Urinary bladder (tissue), 4 donors: ENCODE data around the gene INPP5A. TPM values are rescaled to one million over a fixed set of nuclear protein-coding genes. Genes with fewer than 3 reads are reported as not detected.
"Not testable (repeated sequence)": the region's sequence is repeated elsewhere in the genome, so short reads cannot be mapped to it uniquely, and the experiment has no call there.

Source experiments
- DNase-seq: peaks from one replicate; pipeline ENCODE4 v3.0.0-alpha.2; 2015; ENCODE audit errors: extremely low spot score
- H3K27ac ChIP-seq: one replicate; pipeline ENCODE4 v1.5.1; 2013; ENCODE audit warnings: low read depth, mild to moderate bottlenecking, moderate library complexity
- H3K36me3 ChIP-seq: one replicate; pipeline ENCODE4 v1.6.1; 2013; ENCODE audit warnings: mild to moderate bottlenecking, moderate library complexity; ENCODE audit not compliant: insufficient read depth
- H3K4me1 ChIP-seq: one replicate; pipeline ENCODE4 v1.6.1; 2013; ENCODE audit warnings: mild to moderate bottlenecking, moderate library complexity; ENCODE audit not compliant: insufficient read depth
- H3K4me3 ChIP-seq: one replicate; pipeline ENCODE4 v1.5.1; 2013; ENCODE audit warnings: low read depth, low read length
- WGBS: extraction: QIAGEN DNeasy Blood & Tissue Kit; methylation state at CpG from one replicate; pipeline ENCODE4 v1.1.7; 2013; 5-methylcytosine and 5-hydroxymethylcytosine counted together
- polyA plus RNA-seq: library from polyadenylated mRNA; stranded (reverse); fragments of 200-250 nt; gene quantifications from one replicate; pipeline ENCODE4 v1.2.3, GENCODE V29; 2013
- total RNA-seq: library from RNA; depleted of rRNA; stranded (reverse); fragments of >200 nt; gene quantifications from one replicate; pipeline ENCODE4 v1.2.3, GENCODE V29; 2014
- donor health status: healthy with polysubstance abuse.
- donor health status: healthy.

The INPP5A gene
- total and polyA plus RNA-seq, 2 donors = 61.0 to 66.2 TPM

DNA sequence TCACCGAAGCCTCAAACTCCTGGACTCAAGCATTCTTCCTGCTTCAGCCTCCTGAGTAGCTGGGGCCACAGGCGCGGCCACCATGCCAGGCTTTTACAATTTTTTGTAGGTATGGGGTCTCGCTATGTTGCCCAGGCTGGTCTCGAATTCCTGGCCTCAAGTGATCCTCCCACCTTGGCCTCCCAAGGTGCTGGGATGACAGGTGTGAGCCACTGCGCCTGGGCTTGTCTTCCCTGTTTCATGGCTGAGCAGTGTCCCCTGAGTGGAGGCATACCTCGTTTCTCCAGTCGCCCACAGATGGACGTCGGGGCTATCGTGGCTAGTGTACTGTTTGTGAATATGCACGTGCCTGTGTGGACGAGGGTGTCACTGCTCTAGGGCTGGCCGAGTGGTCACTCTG, 11.3 kb downstream of the INPP5A start:
- no peaks in the 10 kb centered on the region for H3K4me1 ChIP-seq
- 91% methylated on average over 14 of the region's 14 CpGs for WGBS
- no peak overlapping the region for H3K4me3 ChIP-seq
- H3K36me3 ChIP-seq = no peaks in the 10 kb centered on the region
- H3K27ac ChIP-seq = no peak overlapping the region
- DNase-seq = no peak

DNA sequence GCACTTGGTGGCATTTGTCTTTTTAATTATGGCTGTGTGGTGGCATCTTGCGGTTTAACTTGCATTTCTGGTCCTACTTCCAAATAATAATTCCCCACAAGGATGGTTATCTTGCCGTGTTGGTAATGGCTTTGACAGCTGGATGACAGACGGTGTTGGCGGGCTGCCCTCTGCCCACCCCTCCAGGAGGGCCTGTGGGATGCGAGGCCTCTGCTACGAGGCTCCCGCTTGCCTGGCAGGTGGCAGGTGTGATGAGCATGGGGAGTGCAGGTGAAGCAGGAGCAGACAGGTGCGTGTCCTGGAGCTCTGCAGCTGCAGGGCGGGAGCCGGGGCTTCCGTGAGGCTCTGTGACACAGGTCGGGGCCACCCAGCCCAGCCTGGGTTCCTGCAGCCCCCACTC, 11.8 kb downstream of the INPP5A start:
- H3K36me3 ChIP-seq = no peaks in the 10 kb centered on the region
- H3K4me3 ChIP-seq = no peak overlapping the region
- DNase-seq = no peak
- H3K4me1 ChIP-seq = no peaks in the 10 kb centered on the region
- no peak overlapping the region for H3K27ac ChIP-seq
- WGBS = 69% methylated on average over 12 of the region's 12 CpGs

- H3K4me1 ChIP-seq = peaks cover 5% of the 10 kb centered on the region
- H3K27ac ChIP-seq = no peak overlapping the region
- no peak overlapping the region for H3K4me3 ChIP-seq
- no peak for DNase-seq
- WGBS = 88% methylated on average over 20 of the region's 20 CpGs
- no peaks in the 10 kb centered on the region for H3K36me3 ChIP-seq
Observed at GRCh38 chr10:132550366-132551092, 12.9 kb downstream of the INPP5A start.

DNA sequence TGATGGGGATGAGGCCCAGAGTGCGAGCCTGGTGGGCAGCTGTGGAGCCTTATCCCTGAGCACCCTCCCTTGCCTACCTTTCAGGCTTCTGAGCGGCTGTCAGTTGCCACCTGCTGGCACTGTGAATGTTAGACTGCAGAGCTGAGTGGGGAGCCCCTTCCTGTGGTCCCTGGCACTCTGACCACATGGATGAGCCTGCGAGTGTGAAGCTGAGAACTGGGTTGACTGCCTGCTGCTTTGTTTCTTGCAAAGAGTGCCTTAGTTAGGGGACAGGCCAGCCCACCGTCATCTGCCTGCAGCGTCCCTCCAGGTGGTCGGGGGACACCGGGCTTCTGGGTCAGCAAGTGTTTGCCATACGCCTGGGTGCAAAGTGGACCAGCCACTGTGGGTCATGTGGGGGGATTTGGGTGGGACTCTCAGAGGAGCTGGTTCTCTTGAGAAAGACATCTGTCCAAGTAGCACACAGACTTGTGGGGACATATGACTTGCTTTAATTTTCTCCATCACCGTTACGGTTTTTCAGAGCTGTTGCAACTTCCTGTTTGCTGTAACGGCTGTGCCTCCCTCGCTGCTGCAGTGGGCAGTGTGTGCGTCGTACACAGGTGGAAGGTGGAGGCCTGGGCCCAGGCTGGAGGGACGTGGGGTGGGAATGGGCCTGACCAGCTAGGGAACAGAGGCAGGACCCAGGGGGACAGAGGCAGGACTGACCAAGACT, 13.7 kb downstream of the INPP5A start:
- DNase-seq = no peak
- 73% methylated on average over 15 of the region's 15 CpGs for WGBS
- no peaks in the 10 kb centered on the region for H3K36me3 ChIP-seq
- no peak overlapping the region for H3K4me3 ChIP-seq
- H3K4me1 ChIP-seq = peaks cover 5% of the 10 kb centered on the region
- H3K27ac ChIP-seq = no peak overlapping the region

- Histone ChIP-seq H3K4me3 (no peak overlapping the region), H3K4me1 (peaks cover 5% of the 10 kb centered on the region), H3K36me3 (no peaks in the 10 kb centered on the region), H3K27ac (no peak overlapping the region)
- no peak for DNase-seq
- 85% methylated on average over 8 of the region's 8 CpGs for WGBS
Observed at GRCh38 chr10:132551808-132552130, 14.2 kb downstream of the INPP5A start.

DNA sequence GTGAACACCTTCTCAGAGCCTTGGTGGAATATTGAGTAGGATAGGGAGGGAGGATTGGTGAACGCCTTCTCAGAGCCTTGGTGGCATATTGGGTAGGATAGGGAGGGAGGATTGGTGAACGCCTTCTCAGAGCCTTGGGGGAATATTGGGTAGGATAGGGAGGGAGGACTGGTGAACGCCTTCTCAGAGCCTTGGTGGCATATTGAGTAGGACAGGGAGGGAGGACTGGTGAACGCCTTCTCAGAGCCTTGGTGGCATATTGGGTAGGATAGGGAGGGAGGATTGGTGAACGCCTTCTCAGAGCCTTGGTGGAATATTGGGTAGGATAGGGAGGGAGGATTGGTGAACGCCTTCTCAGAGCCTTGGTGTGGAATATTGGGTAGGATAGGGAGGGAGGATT, 15.0 kb downstream of the INPP5A start:
- not testable (repeated sequence) for H3K4me1 ChIP-seq
- WGBS = 99% methylated on average over 6 of the region's 6 CpGs

DNA sequence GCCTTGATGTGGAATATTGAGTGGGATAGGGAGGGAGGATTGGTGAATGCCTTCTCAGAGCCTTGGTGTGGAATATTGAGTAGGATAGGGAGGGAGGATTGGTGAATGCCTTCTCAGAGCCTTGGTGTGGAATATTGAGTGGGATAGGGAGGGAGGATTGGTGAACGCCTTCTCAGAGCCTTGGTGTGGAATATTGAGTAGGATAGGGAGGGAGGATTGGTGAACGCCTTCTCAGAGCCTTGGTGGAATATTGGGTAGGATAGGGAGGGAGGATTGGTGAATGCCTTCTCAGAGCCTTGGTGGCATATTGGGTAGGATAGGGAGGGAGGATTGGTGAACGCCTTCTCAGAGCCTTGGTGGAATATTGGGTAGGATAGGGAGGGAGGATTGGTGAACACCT, 16.0 kb downstream of the INPP5A start:
- not testable (repeated sequence) for H3K4me1 ChIP-seq, H3K4me3 ChIP-seq, H3K36me3 ChIP-seq, H3K27ac ChIP-seq, DNase-seq
- WGBS = 98% methylated on average over 3 of the region's 3 CpGs

More for the DNA sequence above, 15.0 kb downstream of the INPP5A start:
- H3K36me3 ChIP-seq, H3K4me3 ChIP-seq, DNase-seq, H3K27ac ChIP-seq: not testable (repeated sequence)

DNA sequence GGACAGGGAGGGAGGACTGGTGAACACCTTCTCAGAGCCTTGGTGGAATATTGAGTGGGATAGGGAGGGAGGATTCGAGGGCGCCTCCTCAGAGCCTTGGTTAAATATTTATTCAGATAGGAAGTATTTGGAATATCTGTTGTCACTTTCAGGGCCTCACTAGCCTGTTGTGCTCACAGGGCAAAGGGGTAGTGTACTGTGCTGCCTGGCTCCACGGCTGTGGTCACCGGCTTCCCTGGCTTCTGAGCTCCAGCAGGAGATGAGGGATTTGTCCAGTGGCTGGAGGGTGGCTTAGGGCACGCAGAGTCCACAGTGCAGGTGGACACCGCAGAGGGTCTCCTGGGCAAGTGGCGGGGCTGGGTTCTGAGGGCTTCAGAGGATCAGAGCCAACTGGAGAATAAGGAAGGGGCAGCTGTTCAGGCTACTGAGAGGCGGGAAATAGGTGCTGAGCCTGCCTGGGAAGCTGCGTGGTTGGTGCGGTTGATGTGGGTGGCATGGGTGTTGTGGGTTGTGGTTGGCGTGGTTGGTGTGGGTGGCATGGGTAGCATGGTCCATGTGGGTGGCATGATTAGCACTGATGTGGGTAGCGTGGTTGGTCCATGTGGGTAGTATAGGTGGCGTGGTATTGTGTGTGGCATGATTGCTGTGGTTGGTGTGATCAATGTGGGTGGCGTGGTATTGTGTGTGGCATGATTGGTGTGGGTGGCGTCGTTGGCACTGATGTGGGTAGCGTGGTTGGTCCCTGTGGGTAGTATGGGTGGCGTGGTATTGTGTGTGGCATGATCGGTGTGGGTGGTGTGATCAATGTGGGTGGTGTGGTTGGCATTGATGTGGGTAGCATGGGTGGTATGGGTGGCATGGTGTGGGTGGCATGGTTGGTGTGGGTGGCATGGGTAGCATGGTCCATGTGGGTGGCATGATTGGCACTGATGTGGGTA, 16.7 kb downstream of the INPP5A start:
- WGBS = 96% methylated on average over 19 of the region's 19 CpGs
- no peak overlapping the region for H3K4me3 ChIP-seq
- H3K27ac ChIP-seq = no peak overlapping the region
- no peak for DNase-seq
- H3K4me1 ChIP-seq = peaks cover 5% of the 10 kb centered on the region
- H3K36me3 ChIP-seq = no peaks in the 10 kb centered on the region

GRCh38 chr10:132554991-132555647, 17.5 kb downstream of the INPP5A start:
- 64% methylated on average over 18 of the region's 18 CpGs for WGBS
- DNase-seq = no peak
- Histone ChIP-seq H3K27ac (peak overlapping the region; percentile 12), H3K4me1 (peaks cover 5% of the 10 kb centered on the region), H3K36me3 (no peaks in the 10 kb centered on the region), H3K4me3 (no peak overlapping the region)

DNA sequence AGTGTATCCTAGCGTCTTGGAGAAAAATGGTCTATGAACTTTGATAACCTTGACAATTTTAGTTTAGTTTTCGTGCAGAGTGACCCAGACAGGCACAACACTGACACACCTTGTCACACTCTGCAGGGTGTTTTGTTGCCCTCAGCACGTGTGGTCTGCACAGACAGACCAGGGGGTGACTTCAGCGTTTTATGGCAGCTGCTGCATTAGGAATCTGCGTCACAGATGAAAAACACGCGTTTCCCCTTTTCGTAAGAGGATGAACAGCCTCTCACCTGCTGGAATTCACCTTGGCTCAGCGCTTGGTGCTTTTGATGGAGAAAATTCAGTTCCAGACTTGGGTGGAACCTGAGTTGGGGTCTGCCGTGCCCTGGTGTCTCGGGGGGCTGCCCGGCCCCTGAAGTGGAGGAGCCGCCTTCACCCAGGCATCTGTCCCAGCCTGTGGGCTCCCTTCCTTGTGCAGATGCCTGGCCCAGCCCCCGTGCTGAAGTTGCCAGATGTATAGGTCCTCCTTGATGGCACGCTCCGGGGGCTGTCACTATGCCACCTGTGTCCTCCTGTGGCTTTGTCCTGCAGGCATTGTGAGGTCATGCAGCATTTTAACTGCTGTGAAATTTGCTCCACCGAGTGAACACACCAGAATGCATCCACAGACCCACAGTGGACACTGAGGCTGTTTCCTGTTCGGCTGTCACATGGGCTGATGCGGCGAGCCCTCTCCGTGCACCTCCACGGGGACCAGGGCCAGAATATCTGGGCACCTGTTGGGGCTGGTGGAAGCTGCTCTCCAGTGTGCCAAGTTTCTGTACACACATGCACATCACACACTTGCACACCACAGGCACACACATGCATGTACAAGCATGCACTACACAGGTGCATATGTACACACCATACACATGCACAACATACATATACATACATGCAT, 18.3 kb downstream of the INPP5A start:
- H3K4me1 ChIP-seq = peaks cover 5% of the 10 kb centered on the region
- WGBS = 81% methylated on average over 22 of the region's 22 CpGs
- no peak overlapping the region for H3K4me3 ChIP-seq
- H3K27ac ChIP-seq = no peak overlapping the region
- no peak for DNase-seq
- H3K36me3 ChIP-seq = no peaks in the 10 kb centered on the region

DNA sequence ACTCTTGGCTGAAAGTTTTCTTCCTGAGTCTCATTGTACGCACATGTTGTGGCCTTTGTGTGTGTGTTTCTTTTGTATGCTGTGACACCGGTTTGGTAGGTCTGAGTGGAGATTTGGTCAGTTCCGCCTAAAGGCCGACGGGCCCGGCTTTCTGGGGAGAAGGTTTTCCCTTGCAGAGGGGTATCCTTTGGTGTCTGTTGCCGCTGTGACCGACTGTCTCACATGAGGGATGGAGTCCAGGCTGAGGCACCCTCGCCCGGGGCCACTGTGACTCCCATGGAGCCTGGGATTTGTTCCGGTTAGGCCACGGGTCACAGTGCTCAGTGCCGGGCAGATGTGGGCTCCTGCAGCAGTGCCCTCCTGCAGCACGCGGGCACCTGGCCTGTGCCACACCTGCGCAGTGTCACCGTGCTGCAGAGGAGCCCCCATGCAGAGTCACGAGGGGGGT, 19.4 kb downstream of the INPP5A start:
- no peaks in the 10 kb centered on the region for H3K36me3 ChIP-seq
- no peak overlapping the region for H3K4me3 ChIP-seq
- no peak for DNase-seq
- H3K27ac ChIP-seq = no peak overlapping the region
- peaks cover 5% of the 10 kb centered on the region for H3K4me1 ChIP-seq
- WGBS = 88% methylated on average over 18 of the region's 18 CpGs

DNA sequence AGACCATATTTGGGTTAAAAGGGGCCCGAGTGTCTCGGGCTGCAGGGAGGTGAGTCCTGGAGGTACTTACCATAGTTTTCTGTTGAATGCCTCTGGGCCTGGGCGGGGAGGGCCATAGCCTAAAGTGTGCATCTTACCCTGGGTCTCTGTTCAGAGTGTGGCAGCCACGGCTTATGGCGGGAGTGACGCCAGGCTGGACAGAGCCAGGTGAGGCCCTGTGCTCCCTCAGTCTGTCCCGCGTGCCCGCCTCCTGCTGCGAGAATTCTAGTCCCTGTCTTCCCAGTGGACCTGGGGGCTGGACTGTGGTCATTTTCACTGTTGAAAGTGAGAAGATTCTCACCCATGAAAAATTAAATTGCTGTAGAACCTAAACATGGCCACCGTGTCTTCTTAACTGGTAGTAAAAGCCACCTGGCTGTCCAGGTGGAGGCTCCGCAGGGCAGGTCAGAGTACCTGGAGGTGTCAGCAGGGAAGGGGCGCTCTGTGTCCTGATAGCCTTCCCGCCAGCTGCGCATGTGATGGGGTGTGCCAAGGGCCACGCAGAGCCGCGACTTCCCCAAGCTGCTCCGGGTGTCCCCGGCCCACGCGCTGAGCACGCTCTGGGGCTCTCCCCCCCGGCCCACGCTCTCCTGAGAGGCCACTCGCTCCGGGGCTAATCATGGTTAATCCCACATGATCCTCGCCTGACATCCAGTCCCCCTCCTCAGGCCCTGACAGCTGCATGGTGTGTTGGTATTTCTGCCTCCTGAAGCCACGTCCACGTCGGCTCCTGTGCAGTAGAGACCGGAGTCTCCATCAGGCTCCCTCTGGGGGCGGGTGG, 20.3 kb downstream of the INPP5A start:
- peaks cover 5% of the 10 kb centered on the region for H3K4me1 ChIP-seq
- no peak for DNase-seq
- 75% methylated on average over 33 of the region's 33 CpGs for WGBS
- H3K27ac ChIP-seq = no peak overlapping the region
- no peaks in the 10 kb centered on the region for H3K36me3 ChIP-seq
- H3K4me3 ChIP-seq = no peak overlapping the region
